PC-3 (cell line): ENCODE measurements around the gene CLINT1. TPM values are rescaled to one million over a fixed set of nuclear protein-coding genes. Genes with fewer than 3 reads are reported as not detected.

Experiments
- ATAC-seq: fragments of 200-7000 bp; cut with Tn5 transposase; 2 replicates; pipeline ENCODE4 v1.9.1; 2020; ENCODE audit warnings: mild to moderate bottlenecking, moderate library complexity
- BruUV-seq: library from RNA; stranded (reverse); fragments of 400-500 nt; replicated peaks from 2 replicates; lab custom pipeline; 2021; lab: Mats Ljungman, UMichigan
- CTCF ChIA-PET: fragments of 300-600 bp; sonication (Branson Sonifier 250); formaldehyde crosslinking; loops from one replicate; lab custom pipeline; 2022; ENCODE audit warnings: antibody characterized with exemption; lab: Charles Lee
- POLR2A ChIA-PET: fragments of 300-600 bp; sonication (Branson Sonifier 250); formaldehyde crosslinking; loops from one replicate; lab custom pipeline; 2022; ENCODE audit warnings: antibody characterized with exemption; ENCODE audit not compliant: unreplicated experiment; lab: Charles Lee
- DNase-seq: peaks from one replicate; pipeline ENCODE4 v3.0.0-alpha.2; 2015
- H2AFZ ChIP-seq: fragments of 300-600 bp; sonication (generic); 2 replicates; pipeline ENCODE4 v1.6.0; 2016; ENCODE audit warnings: antibody characterized with exemption, low read length
- H3F3A ChIP-seq: fragments of 300-600 bp; sonication (generic); one replicate; pipeline ENCODE4 v1.6.0; 2017; ENCODE audit warnings: antibody characterized with exemption, low read length, control low read depth, mild to moderate bottlenecking; ENCODE audit not compliant: unreplicated experiment
- H3K27ac ChIP-seq: fragments of 300-600 bp; sonication (generic); 2 replicates; pipeline ENCODE4 v1.5.1; 2016; ENCODE audit warnings: mild to moderate bottlenecking, low read length
- H3K27me3 ChIP-seq: fragments of 300-600 bp; sonication (generic); 2 replicates; pipeline ENCODE4 v1.6.1; 2016; ENCODE audit warnings: low read length, mixed read lengths
- H3K36me3 ChIP-seq: fragments of 300-600 bp; sonication (generic); 2 replicates; pipeline ENCODE4 v1.6.1; 2016; ENCODE audit warnings: low read depth, mixed run types, low read length, mixed read lengths
- H3K4me1 ChIP-seq: fragments of 300-600 bp; sonication (generic); 2 replicates; pipeline ENCODE4 v1.5.1; 2016; ENCODE audit warnings: low read length; ENCODE audit not compliant: insufficient read depth
- H3K4me2 ChIP-seq: fragments of 300-600 bp; sonication (generic); 2 replicates; pipeline ENCODE4 v1.6.0; 2016; ENCODE audit warnings: low read length
- H3K4me3 ChIP-seq: fragments of 300-600 bp; sonication (generic); 2 replicates; pipeline ENCODE4 v1.5.1; 2016; ENCODE audit warnings: mild to moderate bottlenecking, low read length, mixed read lengths
- H3K79me2 ChIP-seq: fragments of 300-600 bp; sonication (generic); 2 replicates; pipeline ENCODE4 v1.6.1; 2017; ENCODE audit warnings: low read length, mixed read lengths
- H3K9ac ChIP-seq: fragments of 300-600 bp; sonication (generic); 2 replicates; pipeline ENCODE4 v1.6.0; 2016; ENCODE audit warnings: mild to moderate bottlenecking, low read length
- H3K9me2 ChIP-seq: fragments of 300-600 bp; sonication (generic); replicated peaks from 2 replicates; pipeline ENCODE4 v1.6.1; 2016; ENCODE audit warnings: mixed run types, low read length, mixed read lengths
- H3K9me3 ChIP-seq: fragments of 300-600 bp; sonication (generic); 2 replicates; pipeline ENCODE4 v1.6.1; 2016; ENCODE audit warnings: low read length, mixed read lengths
- H4K20me1 ChIP-seq: fragments of 300-600 bp; sonication (generic); 2 replicates; pipeline ENCODE4 v1.6.1; 2016; ENCODE audit warnings: low read length, mixed read lengths
- EZH2 ChIP-seq: fragments of 300-600 bp; sonication (generic); IDR thresholded peaks from one replicate; pipeline ENCODE4 v1.6.1; 2017; ENCODE audit warnings: antibody characterized with exemption, mild to moderate bottlenecking, low read length; ENCODE audit not compliant: unreplicated experiment
- EZH2phosphoT487 ChIP-seq: fragments of 300-600 bp; sonication (generic); IDR thresholded peaks from 2 replicates; pipeline ENCODE4 v1.6.1; 2018; ENCODE audit warnings: mild to moderate bottlenecking, antibody characterized with exemption, low read length, borderline replicate concordance
- intact Hi-C: fragments of 100-400 bp; cut with micrococcal nuclease; formaldehyde crosslinking; loops from 2 replicates; pipeline ENCODE4 v1.9.0; 2023
- total RNA-seq: library from RNA; depleted of rRNA; stranded (reverse); fragments of >200 nt; gene quantifications from 2 replicates; pipeline ENCODE4 v1.2.3, GENCODE V29; 2014
- TF ChIP-seq, protein P1 (sequence below): fragments of 300-600 bp; sonication (generic); conservative IDR thresholded peaks from 2 replicates; pipeline ENCODE4 v1.5.1; 2017; ENCODE audit warnings: antibody characterized with exemption, low read depth, mild to moderate bottlenecking, low read length

CLINT1 gene
- total RNA-seq, 1 experiment from 2014 or later: 125 TPM

DNA sequence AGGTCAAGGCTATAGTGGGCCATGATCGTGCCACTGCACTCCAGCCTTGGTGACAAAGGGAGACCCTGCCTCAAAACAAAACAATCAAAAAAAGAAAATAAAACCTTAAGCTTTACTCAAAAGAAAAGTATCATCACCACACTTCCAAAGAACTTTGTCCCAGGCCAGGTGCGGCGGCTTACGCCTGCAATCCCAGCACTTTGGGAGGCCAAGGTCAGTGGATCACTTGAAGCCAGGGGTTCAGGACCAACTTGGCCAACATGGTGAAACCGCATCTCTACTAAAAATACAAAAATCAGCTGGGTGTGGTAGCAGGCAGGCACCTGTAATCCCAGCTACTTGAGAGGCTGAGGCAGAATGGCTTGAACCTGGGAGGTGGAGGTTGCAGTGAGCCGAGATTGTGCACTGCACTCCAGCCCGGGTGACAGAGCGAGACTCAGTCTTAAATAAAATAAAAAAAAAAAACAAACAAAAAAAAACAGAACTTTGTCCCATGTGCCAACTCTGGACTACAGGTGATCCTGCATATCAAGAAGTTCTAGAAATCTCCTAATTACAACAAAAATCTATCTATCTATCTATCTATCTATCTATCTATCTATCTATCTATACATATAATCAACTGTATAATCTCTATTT, 19.7 kb downstream of the CLINT1 start:
- H4K20me1 ChIP-seq: peaks cover 72% of the 10 kb centered on the region
- TF ChIP-seq EZH2: no peak
- no peak overlapping the region for H3K4me2 ChIP-seq
- H3K79me2 ChIP-seq: peaks cover 96% of the 10 kb centered on the region
- no peak for ATAC-seq
- peaks cover 14% of the 10 kb centered on the region for H3K4me1 ChIP-seq
- no peaks in the 10 kb centered on the region for H3K9me3 ChIP-seq
- no TSS peak for BruUV-seq
- DNase-seq: no peak
- ChIA-PET POLR2A (interaction anchor here (0.6 kb wide), 1 partner anchor 27 kb away, joined by 4 read pairs; no protein-coding TSS in a partner anchor), CTCF (no interaction called here)
- H3F3A ChIP-seq: no peaks in the 10 kb centered on the region
- no peaks in the 10 kb centered on the region for H3K9me2 ChIP-seq
- H3K27ac ChIP-seq: no peak overlapping the region
- H3K4me3 ChIP-seq: no peak overlapping the region
- no peak overlapping the region for H3K9ac ChIP-seq
- no peaks in the 10 kb centered on the region for H3K27me3 ChIP-seq
- intact Hi-C loops: no loop called here
- H2AFZ ChIP-seq: no peak overlapping the region
- H3K36me3 ChIP-seq: peaks cover 7% of the 10 kb centered on the region; the same call in 1 of the 2 replicates

DNA sequence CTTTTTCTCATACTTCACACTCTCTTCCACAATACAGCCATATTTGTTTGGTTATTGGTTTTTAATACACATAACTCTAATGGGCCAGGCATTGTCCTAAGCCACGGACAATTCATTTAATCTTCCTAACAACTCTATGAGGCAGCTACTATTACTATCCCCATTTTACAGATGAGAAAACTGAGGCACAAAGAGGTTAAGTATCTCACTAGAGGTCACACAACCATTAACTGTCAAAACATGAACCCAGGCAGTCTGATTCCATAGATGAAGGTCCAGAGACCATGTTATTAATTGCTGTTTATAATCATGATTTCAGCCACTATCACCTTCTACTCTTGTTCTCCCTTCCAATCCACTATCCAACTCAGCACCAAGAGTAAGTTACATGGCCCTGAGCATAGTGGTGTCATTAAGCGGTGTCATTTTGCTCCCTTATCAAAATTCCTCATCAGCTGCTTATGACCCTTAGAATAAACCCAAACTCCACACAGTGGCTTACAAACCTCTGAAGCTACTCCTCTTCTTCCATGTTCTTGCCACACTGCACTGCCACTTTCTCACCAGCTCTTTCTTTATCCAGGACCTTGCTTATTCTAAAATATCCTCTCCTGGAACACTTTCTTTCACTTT, 22.7 kb downstream of the CLINT1 start:
- Histone ChIP-seq H3K4me3 (no peak overlapping the region), H3K9ac (no peak overlapping the region), H3K27ac (no peak overlapping the region), H3K9me3 (no peaks in the 10 kb centered on the region), H3K79me2 (peaks cover 95% of the 10 kb centered on the region), H3F3A (no peaks in the 10 kb centered on the region), H3K36me3 (peaks cover 7% of the 10 kb centered on the region; the same call in 1 of the 2 replicates), H3K4me1 (no peaks in the 10 kb centered on the region), H2AFZ (no peak overlapping the region), H3K9me2 (no peaks in the 10 kb centered on the region), H3K27me3 (no peaks in the 10 kb centered on the region), H4K20me1 (peaks cover 58% of the 10 kb centered on the region), H3K4me2 (no peak overlapping the region)
- ChIA-PET POLR2A (no interaction called here), CTCF (no interaction called here)
- BruUV-seq: no TSS peak
- TF ChIP-seq, protein P1, sequence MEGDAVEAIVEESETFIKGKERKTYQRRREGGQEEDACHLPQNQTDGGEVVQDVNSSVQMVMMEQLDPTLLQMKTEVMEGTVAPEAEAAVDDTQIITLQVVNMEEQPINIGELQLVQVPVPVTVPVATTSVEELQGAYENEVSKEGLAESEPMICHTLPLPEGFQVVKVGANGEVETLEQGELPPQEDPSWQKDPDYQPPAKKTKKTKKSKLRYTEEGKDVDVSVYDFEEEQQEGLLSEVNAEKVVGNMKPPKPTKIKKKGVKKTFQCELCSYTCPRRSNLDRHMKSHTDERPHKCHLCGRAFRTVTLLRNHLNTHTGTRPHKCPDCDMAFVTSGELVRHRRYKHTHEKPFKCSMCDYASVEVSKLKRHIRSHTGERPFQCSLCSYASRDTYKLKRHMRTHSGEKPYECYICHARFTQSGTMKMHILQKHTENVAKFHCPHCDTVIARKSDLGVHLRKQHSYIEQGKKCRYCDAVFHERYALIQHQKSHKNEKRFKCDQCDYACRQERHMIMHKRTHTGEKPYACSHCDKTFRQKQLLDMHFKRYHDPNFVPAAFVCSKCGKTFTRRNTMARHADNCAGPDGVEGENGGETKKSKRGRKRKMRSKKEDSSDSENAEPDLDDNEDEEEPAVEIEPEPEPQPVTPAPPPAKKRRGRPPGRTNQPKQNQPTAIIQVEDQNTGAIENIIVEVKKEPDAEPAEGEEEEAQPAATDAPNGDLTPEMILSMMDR: no peak
- TF ChIP-seq EZH2 (no peak), EZH2phosphoT487 (no peak)
- DNase-seq: no peak
- intact Hi-C loops: no loop called here
- ATAC-seq: no peak

DNA sequence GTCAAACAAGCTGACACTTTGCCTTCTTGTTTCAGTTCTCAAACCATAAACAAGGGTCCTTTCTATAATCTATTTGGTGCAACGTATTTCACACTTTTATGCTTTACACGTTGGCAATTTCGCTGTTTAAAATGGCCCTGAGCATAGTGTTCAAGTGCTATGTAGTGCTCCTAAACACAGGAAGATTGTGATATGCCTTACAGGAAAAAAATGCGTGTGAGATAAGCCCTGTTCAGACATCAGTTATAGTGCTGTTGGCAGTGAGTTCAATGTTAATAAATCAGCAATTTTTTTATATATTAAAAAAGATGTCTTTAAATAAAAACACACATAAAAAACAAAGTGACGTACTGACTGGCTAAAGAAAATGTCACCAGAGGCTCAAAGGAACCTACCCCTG, 23.9 kb downstream of the CLINT1 start:
- POLR2A ChIA-PET: no interaction called here
- TF ChIP-seq EZH2: no peak
- TF ChIP-seq, protein P1: no peak
- no peak for TF ChIP-seq EZH2phosphoT487
- H3F3A ChIP-seq: no peaks in the 10 kb centered on the region
- BruUV-seq: no TSS peak
- H3K9me3 ChIP-seq: no peaks in the 10 kb centered on the region
- H3K9ac ChIP-seq: no peak overlapping the region
- H3K79me2 ChIP-seq: peaks cover 85% of the 10 kb centered on the region
- no peak overlapping the region for H3K27ac ChIP-seq
- H3K27me3 ChIP-seq: no peaks in the 10 kb centered on the region
- no peaks in the 10 kb centered on the region for H3K4me1 ChIP-seq
- H3K4me2 ChIP-seq: no peak overlapping the region
- CTCF ChIA-PET: no interaction called here
- no peaks in the 10 kb centered on the region for H3K9me2 ChIP-seq
- no peak overlapping the region for H2AFZ ChIP-seq
- peaks cover 7% of the 10 kb centered on the region; the same call in 1 of the 2 replicates for H3K36me3 ChIP-seq
- ATAC-seq: no peak
- peaks cover 49% of the 10 kb centered on the region for H4K20me1 ChIP-seq
- intact Hi-C loops: no loop called here
- H3K4me3 ChIP-seq: no peak overlapping the region
- DNase-seq: no peak
